Caco-2 (cell line): ENCODE measurements around the gene APOL4. TPM values are rescaled to one million over a fixed set of nuclear protein-coding genes. Genes with fewer than 3 reads are reported as not detected.
A peak's percentile ranks its signal among the peaks of the same experiment; 100 is the strongest.

Experiments used
- BruUV-seq: library from RNA; stranded (reverse); fragments of 400-500 nt; replicated peaks from 2 replicates; lab custom pipeline; 2021; lab: Mats Ljungman, UMichigan
- CTCF ChIA-PET: fragments of 300-600 bp; sonication (Branson Sonifier 250); formaldehyde crosslinking; loops from one replicate; lab custom pipeline; 2022; ENCODE audit warnings: antibody characterized with exemption; lab: Charles Lee
- POLR2A ChIA-PET: fragments of 300-600 bp; sonication (Branson Sonifier 250); formaldehyde crosslinking; loops from one replicate; lab custom pipeline; 2022; ENCODE audit warnings: antibody characterized with exemption; lab: Charles Lee
- DNase-seq, 2 experiments: peaks; one replicate each; pipeline versions ENCODE4 v3.0.0 to v3.0.0-alpha.2; 2020 to 2022
- H3K27me3 ChIP-seq: replicated peaks from 2 replicates; pipeline ENCODE4 v1.6.0; 2011; ENCODE audit warnings: low read length; ENCODE audit not compliant: control insufficient read depth, insufficient read depth
- H3K36me3 ChIP-seq: 2 replicates; pipeline ENCODE4 v1.5.1; 2011; ENCODE audit warnings: low read length; ENCODE audit not compliant: control insufficient read depth, insufficient read depth
- H3K4me1 ChIP-seq: fragments of 250-450 bp; sonication (Bioruptor Pico); 2 replicates; pipeline ENCODE4 v1.5.1; 2020; ENCODE audit warnings: mild to moderate bottlenecking
- H3K4me3 ChIP-seq: 2 replicates; pipeline ENCODE4 v1.5.1; 2011; ENCODE audit warnings: low read depth, mild to moderate bottlenecking, control low read depth, low read length
- H3K9me3 ChIP-seq: fragments of 250-450 bp; sonication (Bioruptor Pico); 2 replicates; pipeline ENCODE4 v1.5.1; 2020; ENCODE audit warnings: mild to moderate bottlenecking, moderate library complexity
- H3K27ac Mint-ChIP-seq: one replicate; pipeline ENCODE4 v1.8.0; 2022; ENCODE audit warnings: mixed read lengths; ENCODE audit not compliant: unreplicated experiment
- H3K27me3 Mint-ChIP-seq: one replicate; pipeline ENCODE4 v1.8.0; 2022; ENCODE audit warnings: mixed read lengths; ENCODE audit not compliant: insufficient read depth, unreplicated experiment
- H3K36me3 Mint-ChIP-seq: one replicate; pipeline ENCODE4 v1.8.0; 2022; ENCODE audit warnings: mild to moderate bottlenecking, mixed read lengths; ENCODE audit not compliant: insufficient read depth, unreplicated experiment
- H3K4me1 Mint-ChIP-seq: one replicate; pipeline ENCODE4 v1.8.0; 2022; ENCODE audit warnings: low read depth, mixed read lengths; ENCODE audit not compliant: unreplicated experiment
- H3K4me3 Mint-ChIP-seq: one replicate; pipeline ENCODE4 v1.8.0; 2022; ENCODE audit warnings: mild to moderate bottlenecking, moderate library complexity, mixed read lengths; ENCODE audit not compliant: unreplicated experiment
- H3K9me3 Mint-ChIP-seq: one replicate; pipeline ENCODE4 v1.8.0; 2022; ENCODE audit warnings: mixed read lengths; ENCODE audit not compliant: unreplicated experiment
- CTCF ChIP-seq, 2 experiments: fragments of 200-600 bp in 1 of 2; IDR thresholded peaks; 1 replicate in 1 of 2; 2 replicates in 1 of 2; pipeline versions ENCODE4 v1.5.1 to v1.8.0; 2011 to 2022; ENCODE audit warnings: antibody characterized with exemption in 1 of 2, control low read depth in 1 of 2, inconsistent platforms in 1 of 2, low read depth in 1 of 2, low read length in 1 of 2, mild to moderate bottlenecking in 1 of 2, moderate library complexity in 1 of 2; ENCODE audit not compliant: insufficient read depth in 1 of 2, severe bottlenecking in 1 of 2, unreplicated experiment in 1 of 2
- intact Hi-C: fragments of 100-400 bp; cut with micrococcal nuclease; formaldehyde crosslinking; loops from one replicate; pipeline ENCODE4 v1.10.0; 2022; ENCODE audit not compliant: unreplicated experiment
- total RNA-seq: library from RNA; stranded (reverse); gene quantifications from 2 replicates; pipeline ENCODE4 v1.2.3, GENCODE V29; 2022

APOL4 gene
- total RNA-seq, 1 experiment from 2014 or later: not detected

DNA sequence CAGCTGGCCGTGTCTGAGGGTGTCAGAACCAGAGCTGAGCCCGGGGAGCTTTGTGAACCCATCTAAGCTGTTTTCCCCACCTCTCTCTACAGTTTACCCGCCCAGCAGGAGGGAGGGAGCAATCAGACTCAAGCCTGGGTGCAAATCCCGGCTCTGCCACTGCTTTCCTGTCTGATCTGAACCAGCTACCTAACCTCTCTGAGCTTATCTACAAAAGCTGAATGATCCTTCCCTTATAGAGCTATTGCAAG is 37.5 kb upstream of the APOL4 start:
- H3K4me3 ChIP-seq: peak overlapping the region; percentile 39
- Mint-ChIP-seq H3K27me3 (no peaks in the 10 kb centered on the region), H3K4me3 (peak overlapping the region; percentile 89), H3K4me1 (peaks cover 14% of the 10 kb centered on the region), H3K27ac (peak overlapping the region; percentile 86), H3K36me3 (no peaks in the 10 kb centered on the region), H3K9me3 (no peaks in the 10 kb centered on the region)
- POLR2A ChIA-PET: no interaction called here
- no peaks in the 10 kb centered on the region for H3K36me3 ChIP-seq
- peaks cover 3% of the 10 kb centered on the region; the same call in 1 of the 2 replicates for H3K9me3 ChIP-seq
- intact Hi-C loops: no loop called here
- CTCF ChIA-PET: interaction anchor here (0.6 to 1.8 kb wide), 15 partner anchors 12 to 290 kb away, joined by 3 to 13 read pairs (median 3); partner anchors contain the start of gene EIF3D
- no peaks in the 10 kb centered on the region for H3K27me3 ChIP-seq
- BruUV-seq: TSS peak; percentile 45
- no peaks in the 10 kb centered on the region for H3K4me1 ChIP-seq
- TF ChIP-seq CTCF (IDR thresholded peaks at IDR 0.05; ENCODE audit: insufficient read depth in 1 of 2, low read depth in 1 of 2, low read length in 1 of 2, severe bottlenecking in 1 of 2, unreplicated experiment in 1 of 2): no peak
- DNase-seq: no peak

GRCh38 chr22:36238373-36239149 is 37.0 kb upstream of the APOL4 start:
- no peak for TF ChIP-seq CTCF (IDR thresholded peaks at IDR 0.05; ENCODE audit: insufficient read depth in 1 of 2, low read depth in 1 of 2, low read length in 1 of 2, severe bottlenecking in 1 of 2, unreplicated experiment in 1 of 2)
- Histone ChIP-seq H3K4me3 (peak overlapping the region; percentile 39), H3K9me3 (peaks cover 3% of the 10 kb centered on the region; the same call in 1 of the 2 replicates), H3K4me1 (no peaks in the 10 kb centered on the region), H3K27me3 (no peaks in the 10 kb centered on the region), H3K36me3 (no peaks in the 10 kb centered on the region)
- no TSS peak for BruUV-seq
- Mint-ChIP-seq H3K27me3 (no peaks in the 10 kb centered on the region), H3K9me3 (no peaks in the 10 kb centered on the region), H3K4me3 (peak overlapping the region; percentile 89), H3K4me1 (peaks cover 14% of the 10 kb centered on the region), H3K27ac (peak overlapping the region; percentile 86), H3K36me3 (no peaks in the 10 kb centered on the region)
- no peak for DNase-seq
- intact Hi-C loops: no loop called here
- ChIA-PET POLR2A (no interaction called here), CTCF (interaction anchor here (0.6 to 1.8 kb wide), 16 partner anchors 12 to 1507 kb away, joined by 3 to 13 read pairs (median 3); partner anchors contain the start of gene EIF3D)

DNA sequence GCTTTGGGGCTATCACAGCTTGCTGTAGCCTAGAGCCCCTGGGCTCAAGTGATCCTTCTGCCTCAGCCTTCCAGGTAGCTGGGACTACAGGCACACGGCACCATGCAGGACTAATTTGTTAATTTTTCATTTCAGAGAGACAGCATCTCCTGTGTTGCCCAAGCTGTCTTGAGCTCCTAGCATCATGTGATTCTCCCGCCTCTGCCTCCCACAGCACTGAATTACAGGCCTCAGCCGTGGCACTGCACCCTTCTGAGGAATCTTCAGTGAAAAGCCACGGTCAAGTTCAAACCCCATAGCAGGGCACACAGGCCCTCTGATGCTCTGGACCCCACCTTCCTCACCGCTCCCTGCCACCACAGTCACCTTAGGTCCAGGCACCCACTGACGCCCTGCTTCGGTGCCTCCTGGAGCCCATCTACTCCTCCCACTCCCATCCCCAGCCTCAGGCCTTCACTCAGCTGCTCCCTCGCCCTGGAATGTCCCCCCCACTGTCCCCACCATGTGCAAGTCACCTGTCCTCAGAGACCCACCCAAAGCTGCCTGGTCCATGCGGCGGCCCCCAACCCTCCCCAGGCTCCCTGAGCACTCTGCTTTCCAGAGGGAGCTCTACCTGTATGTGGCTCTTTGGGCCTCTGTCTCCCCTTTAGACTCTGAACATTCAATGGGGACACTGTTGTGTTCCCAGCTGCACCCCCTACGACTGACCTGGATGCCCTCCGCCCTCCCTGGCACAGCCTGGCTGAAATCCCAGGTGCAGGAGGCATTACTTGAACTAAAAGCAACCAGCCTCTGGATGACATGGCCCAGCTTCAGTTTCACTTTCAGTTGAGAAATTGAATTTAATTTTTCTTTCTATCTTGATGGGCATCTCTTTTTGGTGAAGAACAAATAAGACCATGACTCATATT is 36.1 kb upstream of the APOL4 start:
- H3K27me3 Mint-ChIP-seq: no peaks in the 10 kb centered on the region
- H3K27ac Mint-ChIP-seq: no peak overlapping the region
- no TSS peak for BruUV-seq
- no peak overlapping the region for H3K4me3 ChIP-seq
- H3K27me3 ChIP-seq: no peaks in the 10 kb centered on the region
- POLR2A ChIA-PET: no interaction called here
- H3K9me3 Mint-ChIP-seq: no peaks in the 10 kb centered on the region
- H3K9me3 ChIP-seq: peaks cover 3% of the 10 kb centered on the region; the same call in 1 of the 2 replicates
- no peak for DNase-seq
- H3K4me1 ChIP-seq: no peaks in the 10 kb centered on the region
- peak overlapping the region; percentile 89 for H3K4me3 Mint-ChIP-seq
- CTCF ChIA-PET: interaction anchor here (0.6 to 0.9 kb wide), 2 partner anchors 233 to 1508 kb away, joined by 3 to 5 read pairs; no protein-coding TSS in a partner anchor
- H3K36me3 ChIP-seq: no peaks in the 10 kb centered on the region
- H3K36me3 Mint-ChIP-seq: no peaks in the 10 kb centered on the region
- intact Hi-C loops: no loop called here
- peaks cover 14% of the 10 kb centered on the region for H3K4me1 Mint-ChIP-seq
- no peak for TF ChIP-seq CTCF (IDR thresholded peaks at IDR 0.05; ENCODE audit: insufficient read depth in 1 of 2, low read depth in 1 of 2, low read length in 1 of 2, severe bottlenecking in 1 of 2, unreplicated experiment in 1 of 2)
